ENCODE data around the gene OR52R1. TPM values are rescaled to one million over a fixed set of nuclear protein-coding genes. Genes with fewer than 3 reads are reported as not detected.

The OR52R1 gene
- total RNA-seq (2014; rRNA removed; shearing (Covaris generic)): not detected in 2 replicates
- not detected in 2 replicates for total RNA-seq (2022)
- Bru-seq, nascent RNA: not detected
- not detected for BruChase-seq, experiment 1, labeled RNA remaining after a 6-hour chase
- BruChase-seq, experiment 2, labeled RNA remaining after a 2-hour chase: not detected
- long read RNA-seq: 0 reads

GRCh38 chr11:4804280-4804679 is at the start of gene OR52R1:
OR52R1 (minus strand) TSS chr11:4804380; CDS start chr11:4804380, 0 bp downstream.
- no peak within 1 kb of the TSS for H3K4me2 ChIP-seq (ENCODE audit: low read length)
- intact Hi-C loops (cut with micrococcal nuclease; ENCODE audit: unreplicated experiment): no loop called here
- no peaks in the 10 kb centered on the region for H3K36me3 ChIP-seq (ENCODE audit: insufficient read depth, low read length)
- H4K20me1 ChIP-seq (ENCODE audit: insufficient read depth, low read length): no peaks in the 10 kb centered on the region
- no peaks in the 10 kb centered on the region for H3K4me1 ChIP-seq (ENCODE audit: insufficient read depth, low read length, poor library complexity, severe bottlenecking)
- ChIA-PET POLR2A (interaction anchor here (0.7 kb wide), 1 partner anchor 62 kb away, joined by 4 read pairs; no protein-coding TSS in a partner anchor), CTCF (ENCODE audit: unreplicated experiment) (no interaction called here)
- no peaks in the 10 kb centered on the region for H3K9me3 ChIP-seq (ENCODE audit: low read length)
- no peaks in the 10 kb centered on the region for H3K9me2 ChIP-seq (ENCODE audit: insufficient read depth, low read length)
- H2AFZ ChIP-seq (ENCODE audit: low read length): no peak within 1 kb of the TSS
- TF ChIP-seq, protein P1, sequence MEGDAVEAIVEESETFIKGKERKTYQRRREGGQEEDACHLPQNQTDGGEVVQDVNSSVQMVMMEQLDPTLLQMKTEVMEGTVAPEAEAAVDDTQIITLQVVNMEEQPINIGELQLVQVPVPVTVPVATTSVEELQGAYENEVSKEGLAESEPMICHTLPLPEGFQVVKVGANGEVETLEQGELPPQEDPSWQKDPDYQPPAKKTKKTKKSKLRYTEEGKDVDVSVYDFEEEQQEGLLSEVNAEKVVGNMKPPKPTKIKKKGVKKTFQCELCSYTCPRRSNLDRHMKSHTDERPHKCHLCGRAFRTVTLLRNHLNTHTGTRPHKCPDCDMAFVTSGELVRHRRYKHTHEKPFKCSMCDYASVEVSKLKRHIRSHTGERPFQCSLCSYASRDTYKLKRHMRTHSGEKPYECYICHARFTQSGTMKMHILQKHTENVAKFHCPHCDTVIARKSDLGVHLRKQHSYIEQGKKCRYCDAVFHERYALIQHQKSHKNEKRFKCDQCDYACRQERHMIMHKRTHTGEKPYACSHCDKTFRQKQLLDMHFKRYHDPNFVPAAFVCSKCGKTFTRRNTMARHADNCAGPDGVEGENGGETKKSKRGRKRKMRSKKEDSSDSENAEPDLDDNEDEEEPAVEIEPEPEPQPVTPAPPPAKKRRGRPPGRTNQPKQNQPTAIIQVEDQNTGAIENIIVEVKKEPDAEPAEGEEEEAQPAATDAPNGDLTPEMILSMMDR (conservative IDR thresholded peaks at IDR 0.05; ENCODE audit: low read length): no peak
- no peak for TF ChIP-seq EZH2phosphoT487 (IDR thresholded peaks at IDR 0.05; ENCODE audit: borderline replicate concordance, low read depth, low read length)
- H3K27ac ChIP-seq (ENCODE audit: low read depth, low read length, poor library complexity, severe bottlenecking): no peak within 1 kb of the TSS
- H3K79me2 ChIP-seq (ENCODE audit: insufficient read depth, low read depth, low read length): no peaks in the 10 kb centered on the region
- BruUV-seq (replicated peaks): no TSS peak
- no peak for DNase-seq (ENCODE audit: low spot score)
- H3K4me3 ChIP-seq (ENCODE audit: low read depth, low read length, poor library complexity, severe bottlenecking): no peak within 1 kb of the TSS

- intact Hi-C loops (cut with micrococcal nuclease; ENCODE audit: unreplicated experiment): no loop called here
- Histone ChIP-seq H3K36me3 (ENCODE audit: insufficient read depth, low read length) (no peaks in the 10 kb centered on the region), H3K4me1 (ENCODE audit: insufficient read depth, low read length, poor library complexity, severe bottlenecking) (no peaks in the 10 kb centered on the region), H3K79me2 (ENCODE audit: insufficient read depth, low read depth, low read length) (no peaks in the 10 kb centered on the region), H3K27ac (ENCODE audit: low read depth, low read length, poor library complexity, severe bottlenecking) (no peak overlapping the region), H3K4me3 (ENCODE audit: low read depth, low read length, poor library complexity, severe bottlenecking) (no peak overlapping the region), H2AFZ (ENCODE audit: low read length) (no peak overlapping the region), H3K9me3 (ENCODE audit: low read length) (no peaks in the 10 kb centered on the region), H4K20me1 (ENCODE audit: insufficient read depth, low read length) (no peaks in the 10 kb centered on the region), H3K4me2 (ENCODE audit: low read length) (no peak overlapping the region), H3K9me2 (ENCODE audit: insufficient read depth, low read length) (no peaks in the 10 kb centered on the region)
- no peak for DNase-seq (ENCODE audit: low spot score)
- ChIA-PET CTCF (ENCODE audit: unreplicated experiment) (no interaction called here), POLR2A (no interaction called here)
- no peak for TF ChIP-seq EZH2phosphoT487 (IDR thresholded peaks at IDR 0.05; ENCODE audit: borderline replicate concordance, low read depth, low read length)
- TF ChIP-seq, protein P1 (conservative IDR thresholded peaks at IDR 0.05; ENCODE audit: low read length): no peak
- no TSS peak for BruUV-seq (replicated peaks)
These were observed 46.9 kb upstream of the OR52R1 start for GRCh38 chr11:4851033-4851432.

GRCh38 chr11:4848908-4849532 is 44.8 kb upstream of the OR52R1 start, which contains the start of gene OR51S1:
OR51S1 (minus strand) TSS chr11:4849208; CDS start chr11:4849208, 0 bp downstream.
- H4K20me1 ChIP-seq (ENCODE audit: insufficient read depth, low read length): no peaks in the 10 kb centered on the region
- no peaks in the 10 kb centered on the region for H3K9me2 ChIP-seq (ENCODE audit: insufficient read depth, low read length)
- no peaks in the 10 kb centered on the region for H3K4me1 ChIP-seq (ENCODE audit: insufficient read depth, low read length, poor library complexity, severe bottlenecking)
- DNase-seq (ENCODE audit: low spot score): no peak
- H3K27ac ChIP-seq (ENCODE audit: low read depth, low read length, poor library complexity, severe bottlenecking): no peak within 1 kb of the TSS
- no TSS peak for BruUV-seq (replicated peaks)
- no peaks in the 10 kb centered on the region for H3K36me3 ChIP-seq (ENCODE audit: insufficient read depth, low read length)
- H3K79me2 ChIP-seq (ENCODE audit: insufficient read depth, low read depth, low read length): no peaks in the 10 kb centered on the region
- no peaks in the 10 kb centered on the region for H3K9me3 ChIP-seq (ENCODE audit: low read length)
- POLR2A ChIA-PET: interaction anchor here (1.0 kb wide), 1 partner anchor 13 kb away, joined by 4 read pairs; no protein-coding TSS in a partner anchor
- CTCF ChIA-PET (ENCODE audit: unreplicated experiment): no interaction called here
- no peak for TF ChIP-seq EZH2phosphoT487 (IDR thresholded peaks at IDR 0.05; ENCODE audit: borderline replicate concordance, low read depth, low read length)
- TF ChIP-seq, protein P1 (conservative IDR thresholded peaks at IDR 0.05; ENCODE audit: low read length): no peak
- intact Hi-C loops (cut with micrococcal nuclease; ENCODE audit: unreplicated experiment): no loop called here
- no peak within 1 kb of the TSS for H2AFZ ChIP-seq (ENCODE audit: low read length)
- H3K4me2 ChIP-seq (ENCODE audit: low read length): no peak within 1 kb of the TSS
- H3K4me3 ChIP-seq (ENCODE audit: low read depth, low read length, poor library complexity, severe bottlenecking): no peak within 1 kb of the TSS
